GM19372 (cell line): ENCODE data around the gene ZNF420.
"Not testable (repeated sequence)": the region's sequence is repeated elsewhere in the genome, so short reads cannot be mapped to it uniquely, and the experiment has no call there.

Experiments used
- ATAC-seq: cut with Tn5 transposase; IDR thresholded peaks from one replicate; pipeline ENCODE4 v1.9.1; 2021; ENCODE audit warnings: mild to moderate bottlenecking, low read depth, moderate library complexity; ENCODE audit not compliant: unreplicated experiment

Gene ZNF420

GRCh38 chr19:37077934-37078716 is at the start of gene ZNF420:
TSS of gene ZNF420 (plus strand) at chr19:37078433. CDS start at chr19:37089119, 10,686 bp downstream.
- ATAC-seq, result peak; percentile 97

DNA sequence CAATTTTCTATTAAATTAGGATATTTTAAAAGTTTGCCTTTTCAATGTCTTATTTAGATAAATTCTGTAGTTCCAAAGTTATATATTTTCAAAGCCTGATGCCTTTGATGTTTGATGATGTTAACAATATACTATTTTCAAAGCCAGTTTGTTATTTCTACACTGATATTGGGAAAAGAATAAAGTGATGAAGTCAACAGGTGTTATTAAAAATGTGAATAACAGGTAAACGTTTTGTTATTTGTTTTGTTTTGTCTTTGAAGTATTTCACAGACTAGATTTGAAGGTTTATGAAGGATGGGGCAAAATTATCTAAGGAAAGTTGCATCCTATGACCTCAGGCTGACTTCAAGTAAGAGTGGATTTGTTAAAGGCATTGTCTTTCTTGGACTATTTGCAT is 33.1 kb upstream of the ZNF420 start:
- ATAC-seq, result no peak

GRCh38 chr19:37055330-37055729 is 22.9 kb upstream of the ZNF420 start:
- ATAC-seq, result no peak

DNA sequence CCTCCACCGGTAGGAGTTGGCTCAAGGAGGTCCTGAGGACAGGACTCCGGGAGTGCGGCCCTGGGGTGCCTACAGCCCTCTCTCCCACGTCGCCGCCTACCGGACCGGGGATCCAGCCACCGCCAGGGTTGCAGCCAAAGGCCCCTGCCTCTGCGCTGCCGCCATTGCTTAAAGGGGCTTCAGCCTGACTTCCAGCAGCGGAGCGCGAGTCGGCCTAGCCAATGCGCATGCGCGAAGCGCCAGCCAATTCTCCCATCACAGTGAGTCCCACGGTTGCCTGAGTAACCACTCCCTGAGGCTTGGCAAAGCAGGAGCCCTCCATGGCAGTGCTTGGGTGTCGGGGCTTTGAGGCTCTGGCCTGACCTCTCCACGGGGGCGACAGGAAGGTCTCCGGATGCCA is 21.5 kb upstream of the ZNF420 start:
- no peak for ATAC-seq

DNA sequence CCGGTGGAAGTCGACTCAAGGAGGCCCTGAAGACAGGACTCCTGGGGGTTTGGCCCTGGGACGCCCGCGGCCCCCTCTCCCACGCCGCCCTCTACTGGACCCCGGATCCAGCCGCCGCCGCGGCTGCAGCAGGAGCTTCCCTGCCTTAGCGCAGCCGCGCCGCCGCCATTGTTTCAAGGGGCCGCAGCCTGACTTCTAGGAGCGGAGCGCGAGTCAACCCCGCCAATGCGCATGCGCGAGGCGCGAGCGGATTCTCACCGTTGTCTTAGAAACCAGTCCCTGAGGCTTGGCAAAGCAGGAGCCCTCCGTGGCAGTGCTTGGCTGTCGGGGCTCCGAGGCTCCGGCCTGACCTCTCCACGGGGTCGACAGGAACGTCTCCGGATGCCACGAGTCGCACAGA is 19.1 kb upstream of the ZNF420 start:
- no peak for ATAC-seq

- ATAC-seq, result not testable (repeated sequence)
Measured at GRCh38 chr19:37064886-37065285, 13.3 kb upstream of the ZNF420 start.

GRCh38 chr19:37074111-37074510 is 4.1 kb upstream of the ZNF420 start:
- ATAC-seq, result no peak

DNA sequence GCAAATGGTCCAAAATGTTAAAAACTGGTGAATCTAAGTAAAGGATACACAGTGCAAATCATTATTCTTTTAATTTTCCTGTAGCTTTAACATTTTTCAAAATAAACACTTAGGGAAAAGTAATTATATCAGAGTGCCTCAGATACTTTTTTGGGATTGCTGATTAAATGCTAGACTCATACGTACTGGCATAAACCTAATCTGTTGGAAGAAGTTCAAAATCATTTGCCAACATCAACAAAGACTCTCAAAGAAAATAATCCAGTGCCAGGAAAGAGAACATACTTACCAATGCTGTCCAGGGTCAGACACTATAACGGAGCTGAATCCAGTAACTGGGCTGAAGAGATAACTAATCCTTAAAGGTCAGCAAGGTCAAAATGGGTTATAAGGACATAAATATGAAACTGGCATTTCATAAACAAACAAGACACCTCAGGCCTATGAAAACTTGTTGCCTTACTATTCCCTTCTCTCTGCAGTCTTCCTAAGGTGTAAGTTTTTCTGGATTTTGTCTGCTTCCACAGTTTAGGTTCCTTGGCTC is 3.3 kb upstream of the ZNF420 start:
- ATAC-seq, result no peak

DNA sequence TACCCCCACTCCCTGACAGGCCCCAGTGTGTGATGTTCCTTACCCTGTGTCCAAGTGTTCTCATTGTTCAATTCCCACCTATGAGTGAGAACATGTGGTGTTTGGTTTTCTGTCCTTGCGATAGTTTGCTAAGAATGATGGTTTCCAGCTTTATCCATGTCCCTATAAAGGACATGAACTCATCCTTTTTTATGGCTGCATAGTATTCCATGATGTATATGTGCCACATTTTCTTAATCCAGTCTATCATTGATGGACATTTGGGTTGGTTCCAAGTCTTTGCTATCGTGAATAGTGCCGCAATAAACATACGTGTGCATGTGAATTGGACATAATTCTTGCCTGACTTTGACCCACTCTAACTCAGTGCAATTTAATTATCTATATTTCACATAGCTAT is 1.7 kb upstream of the ZNF420 start:
- not testable (repeated sequence) for ATAC-seq

DNA sequence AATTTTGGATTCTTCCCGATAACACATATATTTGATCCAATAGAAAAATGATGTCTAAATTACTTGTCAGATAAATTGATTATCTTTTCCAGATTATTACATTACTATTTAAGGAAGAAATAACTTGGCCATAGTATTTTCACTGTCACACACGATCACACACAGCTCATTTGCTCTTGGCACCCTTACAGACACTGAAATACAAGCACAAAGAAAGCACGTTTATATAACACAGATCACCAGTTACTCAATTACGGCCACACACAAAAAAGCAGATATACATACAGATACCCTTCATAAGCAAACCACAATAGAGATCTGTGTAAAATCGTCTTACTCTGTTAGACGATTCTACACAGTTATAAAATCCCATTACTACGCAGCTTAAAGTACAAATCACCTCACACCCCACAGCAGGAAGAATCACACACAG is 716 bp upstream of the ZNF420 start:
- ATAC-seq, result no peak

DNA sequence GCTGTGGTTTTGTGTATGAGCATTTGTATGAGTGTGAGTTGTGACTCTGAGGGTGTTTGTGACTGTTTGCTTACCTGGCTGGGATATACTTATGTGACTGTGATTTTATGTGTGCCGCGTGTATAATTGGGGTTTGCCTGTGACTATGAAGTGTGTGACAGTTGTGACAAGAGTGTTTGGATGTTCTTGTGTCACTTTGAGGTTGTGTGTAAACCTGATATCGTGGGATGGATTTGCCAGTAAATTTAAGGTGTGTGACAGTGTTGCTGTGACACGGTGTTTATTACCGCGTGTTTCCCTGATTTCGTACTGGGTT is 442 bp downstream of the ZNF420 start:
- ATAC-seq, result no peak

DNA sequence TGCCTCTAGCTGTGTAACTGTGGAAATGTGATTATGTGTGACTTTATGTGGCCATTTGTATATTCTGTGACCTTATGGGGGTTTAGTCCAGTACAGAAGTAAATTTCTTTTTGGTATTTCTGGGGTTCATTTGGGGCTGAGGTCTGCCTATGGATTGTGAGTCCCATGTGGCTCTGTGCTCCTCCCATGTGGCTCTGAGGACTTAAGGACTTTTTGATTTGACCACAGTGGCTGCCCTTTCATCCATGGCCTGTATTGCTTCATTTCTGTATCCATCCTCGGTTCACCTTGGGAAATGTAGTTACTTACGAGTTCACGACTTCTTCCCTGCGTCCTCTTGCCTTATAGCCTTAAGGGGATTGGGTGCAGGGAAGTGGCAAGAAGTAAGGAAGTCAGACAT is 1.0 kb downstream of the ZNF420 start:
- ATAC-seq, result no peak

- no peak for ATAC-seq
Measured at GRCh38 chr19:37082307-37082706, 4.1 kb downstream of the ZNF420 start.

DNA sequence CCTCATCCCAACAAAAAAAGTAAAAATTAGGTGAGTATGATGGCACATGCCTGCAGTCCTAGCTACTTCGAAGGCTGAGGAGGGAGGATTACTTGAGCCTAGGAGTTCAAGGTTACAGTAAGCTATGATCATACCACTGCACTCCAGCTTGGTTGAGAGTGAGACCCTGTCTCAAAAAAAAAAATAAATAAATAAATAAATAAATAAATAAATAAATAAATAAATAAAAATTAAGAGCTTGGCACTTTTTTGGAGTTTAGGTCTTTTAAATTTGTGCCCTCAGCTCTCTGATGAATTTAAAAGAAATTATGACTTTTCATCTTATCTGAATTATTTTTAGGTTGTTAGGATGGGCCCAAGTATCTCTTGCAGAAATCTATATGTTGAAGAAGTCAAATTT is 8.9 kb downstream of the ZNF420 start:
- ATAC-seq, result no peak

DNA sequence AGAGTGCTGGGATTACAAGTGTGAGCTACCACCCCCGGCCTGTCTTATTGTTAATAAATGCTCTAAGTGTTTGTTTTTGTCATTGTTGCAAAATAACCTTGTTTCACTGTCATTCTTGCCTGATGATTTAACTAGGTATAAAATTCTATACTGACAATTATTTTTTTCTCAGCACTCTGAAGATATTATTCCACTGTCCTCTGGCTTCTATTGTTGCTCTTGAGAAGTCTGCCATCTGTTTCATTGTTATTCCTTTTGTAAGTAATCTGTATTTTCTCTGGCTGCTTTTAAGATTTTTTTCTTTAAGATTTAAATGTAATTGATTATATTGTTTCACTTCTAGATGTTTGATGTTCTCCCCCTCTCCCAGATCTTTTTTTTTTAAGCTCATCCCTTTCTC is 17.6 kb downstream of the ZNF420 start:
- no peak for ATAC-seq

DNA sequence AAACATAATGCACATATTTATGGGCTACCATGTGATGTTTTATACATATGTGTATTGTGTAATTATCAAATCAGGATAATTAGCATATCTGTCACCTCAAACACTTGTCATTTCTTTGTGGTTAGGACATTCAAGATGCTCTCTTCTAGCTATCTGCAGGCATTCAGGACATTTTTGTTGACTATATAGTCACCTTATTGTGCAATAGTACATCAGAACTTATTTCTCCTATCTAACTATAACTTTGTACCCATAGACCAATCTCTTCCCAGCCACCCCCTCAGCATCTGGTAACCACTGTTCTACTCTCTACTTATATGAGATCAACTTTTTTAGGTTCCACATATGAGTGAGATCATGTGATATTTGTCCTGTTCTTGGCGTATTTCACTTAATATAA is 20.3 kb downstream of the ZNF420 start:
- ATAC-seq, result no peak

GRCh38 chr19:37104135-37104534 is 25.9 kb downstream of the ZNF420 start:
- ATAC-seq, result not testable (repeated sequence)

DNA sequence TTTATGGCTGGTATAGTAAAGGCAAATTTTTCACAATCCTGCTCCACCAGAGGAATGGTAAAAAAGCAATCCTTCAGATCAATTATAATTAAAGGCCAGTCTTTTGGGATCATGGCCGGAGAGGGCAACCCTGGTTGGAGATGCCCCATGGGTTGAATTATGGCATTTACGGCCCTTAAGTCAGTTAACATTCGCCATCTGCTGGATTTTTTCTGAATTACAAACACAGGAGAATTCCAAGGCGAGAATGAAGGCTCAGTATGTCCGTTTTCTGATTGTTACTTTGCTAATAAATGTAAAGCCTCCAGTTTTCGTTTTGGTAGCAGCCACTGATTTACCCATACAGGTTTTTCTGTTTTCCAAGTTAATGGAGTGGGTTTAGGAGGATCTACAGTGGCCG is 33.5 kb downstream of the ZNF420 start:
- not testable (repeated sequence) for ATAC-seq

DNA sequence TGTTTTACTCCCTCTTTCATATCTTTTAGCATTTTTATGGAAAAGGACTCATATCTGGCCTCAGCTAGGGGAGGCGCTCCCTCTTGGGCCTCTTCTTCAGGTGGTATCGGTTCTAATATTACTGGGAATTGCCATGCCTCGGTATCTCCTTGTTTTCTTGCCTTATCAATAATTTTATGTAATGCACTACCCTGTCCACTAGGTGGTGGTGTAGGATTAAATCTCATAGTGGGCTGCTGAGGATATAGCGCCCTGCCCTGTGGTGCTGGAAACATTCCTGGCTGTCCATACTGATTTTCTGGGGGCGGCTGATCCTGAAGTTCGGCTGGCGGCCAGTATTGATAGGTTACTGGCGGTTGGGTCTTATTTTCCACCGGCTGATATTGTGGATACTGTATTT is 35.8 kb downstream of the ZNF420 start:
- ATAC-seq, result no peak

DNA sequence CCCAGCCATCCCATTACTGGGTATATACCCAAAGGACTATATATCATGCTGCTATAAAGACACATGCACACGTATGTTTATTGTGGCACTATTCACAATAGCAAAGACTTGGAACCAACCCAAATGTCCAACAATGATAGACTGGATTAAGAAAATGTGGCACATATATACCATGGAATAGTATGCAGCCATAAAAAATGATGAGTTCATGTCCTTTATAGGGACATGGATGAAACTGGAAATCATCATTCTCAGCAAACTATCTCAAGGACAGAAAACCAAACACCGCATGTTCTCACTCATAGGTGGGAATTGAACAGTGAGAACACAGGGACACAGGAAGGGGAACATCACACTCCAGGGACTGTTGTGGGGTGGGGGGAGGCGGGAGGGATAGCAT is 43.9 kb downstream of the ZNF420 start:
- not testable (repeated sequence) for ATAC-seq

GRCh38 chr19:37127999-37128820 is 50.0 kb downstream of the ZNF420 start:
- no peak for ATAC-seq

DNA sequence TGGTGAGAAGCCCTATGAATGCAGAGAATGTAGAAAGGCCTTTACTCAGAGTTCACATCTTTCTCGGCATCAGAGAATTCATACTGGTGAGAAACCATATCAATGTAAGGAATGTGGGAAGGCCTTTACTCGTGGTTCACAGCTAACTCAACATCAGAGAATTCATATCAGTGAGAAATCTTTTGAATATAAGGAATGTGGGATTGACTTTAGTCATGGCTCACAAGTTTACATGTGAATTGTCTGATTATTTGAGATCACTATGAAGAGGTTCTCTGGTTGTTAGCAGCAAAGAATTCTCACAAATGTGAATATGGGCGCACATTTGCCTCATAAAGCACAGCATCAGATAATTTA is 50.6 kb downstream of the ZNF420 start:
- no peak for ATAC-seq
